ACC112 (cell line): Measurements from ENCODE around the gene TMEM238.

Experiments used
- H2AFZ ChIP-seq: fragments of 200-600 bp; sonication (generic); one replicate; pipeline ENCODE4 v1.6.0; 2017; ENCODE audit warnings: antibody characterized with exemption, low read length; ENCODE audit not compliant: unreplicated experiment
- H3K27ac ChIP-seq: fragments of 200-600 bp; sonication (generic); 2 replicates; pipeline ENCODE4 v1.5.1; 2014; ENCODE audit warnings: low read depth, mild to moderate bottlenecking, antibody characterized with exemption, low read length, moderate library complexity
- H3K27me3 ChIP-seq: fragments of 200-600 bp; sonication (generic); 2 replicates; pipeline ENCODE4 v1.6.1; 2014; ENCODE audit warnings: mild to moderate bottlenecking, antibody characterized with exemption, low read length, moderate library complexity, mixed read lengths; ENCODE audit not compliant: insufficient read depth
- H3K36me3 ChIP-seq: fragments of 200-600 bp; sonication (generic); 2 replicates; pipeline ENCODE4 v1.6.1; 2016; ENCODE audit warnings: mild to moderate bottlenecking, antibody characterized with exemption, low read length, moderate library complexity, mixed read lengths; ENCODE audit not compliant: insufficient read depth
- H3K4me1 ChIP-seq: fragments of 200-600 bp; sonication (generic); one replicate; pipeline ENCODE4 v1.6.1; 2016; ENCODE audit warnings: low read length, mixed read lengths; ENCODE audit not compliant: insufficient read depth, unreplicated experiment, control insufficient read depth
- H3K4me3 ChIP-seq: fragments of 200-600 bp; sonication (generic); 2 replicates; pipeline ENCODE4 v1.5.1; 2014; ENCODE audit warnings: mild to moderate bottlenecking, low read depth, low read length
- H3K79me2 ChIP-seq: fragments of 200-600 bp; sonication (generic); one replicate; pipeline ENCODE4 v1.6.0; 2016; ENCODE audit warnings: low read length; ENCODE audit not compliant: control insufficient read depth, unreplicated experiment, insufficient read depth

Gene TMEM238

GRCh38 chr19:55353803-55354697 lies 30.0 kb downstream of the TMEM238 start:
- H2AFZ ChIP-seq = no peak overlapping the region
- no peak overlapping the region for H3K27ac ChIP-seq
- H3K27me3 ChIP-seq = peaks cover 35% of the 10 kb centered on the region
- peak overlapping the region; percentile 59 for H3K4me3 ChIP-seq
- no peaks in the 10 kb centered on the region for H3K36me3 ChIP-seq
- H3K79me2 ChIP-seq = no peaks in the 10 kb centered on the region
- no peaks in the 10 kb centered on the region for H3K4me1 ChIP-seq

GRCh38 chr19:55353356-55353802 lies 30.7 kb downstream of the TMEM238 start:
- Histone ChIP-seq H2AFZ (no peak overlapping the region), H3K27me3 (peaks cover 35% of the 10 kb centered on the region), H3K27ac (no peak overlapping the region), H3K79me2 (no peaks in the 10 kb centered on the region), H3K4me3 (peak overlapping the region; percentile 59), H3K4me1 (no peaks in the 10 kb centered on the region), H3K36me3 (no peaks in the 10 kb centered on the region)

- no peaks in the 10 kb centered on the region for H3K4me1 ChIP-seq
- no peaks in the 10 kb centered on the region for H3K79me2 ChIP-seq
- no peak overlapping the region for H3K4me3 ChIP-seq
- H3K27me3 ChIP-seq = peaks cover 35% of the 10 kb centered on the region
- no peak overlapping the region for H2AFZ ChIP-seq
- no peaks in the 10 kb centered on the region for H3K36me3 ChIP-seq
- no peak overlapping the region for H3K27ac ChIP-seq
Observed at GRCh38 chr19:55352549-55353145, 31.4 kb downstream of the TMEM238 start.

GRCh38 chr19:55352040-55352439 lies 32.1 kb downstream of the TMEM238 start:
- H3K27me3 ChIP-seq = peaks cover 35% of the 10 kb centered on the region
- H3K27ac ChIP-seq = no peak overlapping the region
- H3K79me2 ChIP-seq = no peaks in the 10 kb centered on the region
- no peak overlapping the region for H3K4me3 ChIP-seq
- H3K36me3 ChIP-seq = no peaks in the 10 kb centered on the region
- no peaks in the 10 kb centered on the region for H3K4me1 ChIP-seq
- no peak overlapping the region for H2AFZ ChIP-seq

- Histone ChIP-seq H3K79me2 (no peaks in the 10 kb centered on the region), H3K4me1 (no peaks in the 10 kb centered on the region), H2AFZ (no peak overlapping the region), H3K27ac (no peak overlapping the region), H3K36me3 (no peaks in the 10 kb centered on the region), H3K4me3 (no peak overlapping the region), H3K27me3 (peaks cover 35% of the 10 kb centered on the region)
Observed at GRCh38 chr19:55350620-55351315, 33.3 kb downstream of the TMEM238 start.

- Histone ChIP-seq H3K36me3 (no peaks in the 10 kb centered on the region), H2AFZ (no peak overlapping the region), H3K79me2 (no peaks in the 10 kb centered on the region), H3K27me3 (peaks cover 17% of the 10 kb centered on the region), H3K27ac (no peak overlapping the region), H3K4me3 (no peak overlapping the region), H3K4me1 (no peaks in the 10 kb centered on the region)
Observed at GRCh38 chr19:55348317-55349034, 35.6 kb downstream of the TMEM238 start.

GRCh38 chr19:55347442-55348009 lies 36.6 kb downstream of the TMEM238 start:
- Histone ChIP-seq H3K4me1 (no peaks in the 10 kb centered on the region), H2AFZ (no peak overlapping the region), H3K79me2 (no peaks in the 10 kb centered on the region), H3K36me3 (no peaks in the 10 kb centered on the region), H3K4me3 (no peak overlapping the region), H3K27me3 (peaks cover 8% of the 10 kb centered on the region), H3K27ac (no peak overlapping the region)

GRCh38 chr19:55346725-55347441 lies 37.2 kb downstream of the TMEM238 start:
- Histone ChIP-seq H3K36me3 (no peaks in the 10 kb centered on the region), H3K4me3 (no peak overlapping the region), H3K27ac (no peak overlapping the region), H3K4me1 (no peaks in the 10 kb centered on the region), H3K27me3 (peaks cover 1% of the 10 kb centered on the region; the same call in 1 of the 2 replicates), H3K79me2 (no peaks in the 10 kb centered on the region), H2AFZ (no peak overlapping the region)

GRCh38 chr19:55345818-55346724 lies 38.0 kb downstream of the TMEM238 start:
- H3K36me3 ChIP-seq = no peaks in the 10 kb centered on the region
- H3K4me3 ChIP-seq = no peak overlapping the region
- no peaks in the 10 kb centered on the region for H3K27me3 ChIP-seq
- H3K79me2 ChIP-seq = no peaks in the 10 kb centered on the region
- no peak overlapping the region for H2AFZ ChIP-seq
- H3K27ac ChIP-seq = no peak overlapping the region
- H3K4me1 ChIP-seq = no peaks in the 10 kb centered on the region
